ENCODE measurements around the gene FZD7. TPM values are rescaled to one million over a fixed set of nuclear protein-coding genes. Genes with fewer than 3 reads are reported as not detected.
A peak's percentile ranks its signal among the peaks of the same experiment; 100 is the strongest.

The FZD7 gene
- total and polyA plus RNA-seq, 9 of the 15 experiments (the other 6 are each of a cell fraction or from before 2014, with no cell fraction given), result 0.11 to 2.4 (median 0.69) TPM

- TF ChIP-seq, protein P1, sequence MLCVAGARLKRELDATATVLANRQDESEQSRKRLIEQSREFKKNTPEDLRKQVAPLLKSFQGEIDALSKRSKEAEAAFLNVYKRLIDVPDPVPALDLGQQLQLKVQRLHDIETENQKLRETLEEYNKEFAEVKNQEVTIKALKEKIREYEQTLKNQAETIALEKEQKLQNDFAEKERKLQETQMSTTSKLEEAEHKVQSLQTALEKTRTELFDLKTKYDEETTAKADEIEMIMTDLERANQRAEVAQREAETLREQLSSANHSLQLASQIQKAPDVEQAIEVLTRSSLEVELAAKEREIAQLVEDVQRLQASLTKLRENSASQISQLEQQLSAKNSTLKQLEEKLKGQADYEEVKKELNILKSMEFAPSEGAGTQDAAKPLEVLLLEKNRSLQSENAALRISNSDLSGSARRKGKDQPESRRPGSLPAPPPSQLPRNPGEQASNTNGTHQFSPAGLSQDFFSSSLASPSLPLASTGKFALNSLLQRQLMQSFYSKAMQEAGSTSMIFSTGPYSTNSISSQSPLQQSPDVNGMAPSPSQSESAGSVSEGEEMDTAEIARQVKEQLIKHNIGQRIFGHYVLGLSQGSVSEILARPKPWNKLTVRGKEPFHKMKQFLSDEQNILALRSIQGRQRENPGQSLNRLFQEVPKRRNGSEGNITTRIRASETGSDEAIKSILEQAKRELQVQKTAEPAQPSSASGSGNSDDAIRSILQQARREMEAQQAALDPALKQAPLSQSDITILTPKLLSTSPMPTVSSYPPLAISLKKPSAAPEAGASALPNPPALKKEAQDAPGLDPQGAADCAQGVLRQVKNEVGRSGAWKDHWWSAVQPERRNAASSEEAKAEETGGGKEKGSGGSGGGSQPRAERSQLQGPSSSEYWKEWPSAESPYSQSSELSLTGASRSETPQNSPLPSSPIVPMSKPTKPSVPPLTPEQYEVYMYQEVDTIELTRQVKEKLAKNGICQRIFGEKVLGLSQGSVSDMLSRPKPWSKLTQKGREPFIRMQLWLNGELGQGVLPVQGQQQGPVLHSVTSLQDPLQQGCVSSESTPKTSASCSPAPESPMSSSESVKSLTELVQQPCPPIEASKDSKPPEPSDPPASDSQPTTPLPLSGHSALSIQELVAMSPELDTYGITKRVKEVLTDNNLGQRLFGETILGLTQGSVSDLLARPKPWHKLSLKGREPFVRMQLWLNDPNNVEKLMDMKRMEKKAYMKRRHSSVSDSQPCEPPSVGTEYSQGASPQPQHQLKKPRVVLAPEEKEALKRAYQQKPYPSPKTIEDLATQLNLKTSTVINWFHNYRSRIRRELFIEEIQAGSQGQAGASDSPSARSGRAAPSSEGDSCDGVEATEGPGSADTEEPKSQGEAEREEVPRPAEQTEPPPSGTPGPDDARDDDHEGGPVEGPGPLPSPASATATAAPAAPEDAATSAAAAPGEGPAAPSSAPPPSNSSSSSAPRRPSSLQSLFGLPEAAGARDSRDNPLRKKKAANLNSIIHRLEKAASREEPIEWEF (CRISPR knock-in tag; IDR thresholded peaks at IDR 0.05), result no peak
- TF ChIP-seq HMGXB4 (CRISPR knock-in tag; IDR thresholded peaks at IDR 0.05) (no peak), KLF13 (tag; IDR thresholded peaks at IDR 0.05; ENCODE audit: borderline replicate concordance, low read depth) (no peak), HNRNPL (IDR thresholded peaks at IDR 0.05; ENCODE audit: low read depth, low read length) (0 out of 2 replicates have a peak, but pooled peaks have one; percentile 12), JUN (IDR thresholded peaks at IDR 0.05; ENCODE audit: borderline replicate concordance, low read depth, low read length) (no peak), JUN (CRISPR knock-in tag; IDR thresholded peaks at IDR 0.05; ENCODE audit: borderline replicate concordance) (no peak), ZFX (CRISPR knock-in tag; IDR thresholded peaks at IDR 0.05) (0 out of 2 replicates have a peak, but pooled peaks have one; percentile 2), ZNF79 (CRISPR knock-in tag; IDR thresholded peaks at IDR 0.05; ENCODE audit: low read depth) (no peak), GTF2E2 (tag; IDR thresholded peaks at IDR 0.05) (no peak)
- TF ChIP-seq, protein P2, sequence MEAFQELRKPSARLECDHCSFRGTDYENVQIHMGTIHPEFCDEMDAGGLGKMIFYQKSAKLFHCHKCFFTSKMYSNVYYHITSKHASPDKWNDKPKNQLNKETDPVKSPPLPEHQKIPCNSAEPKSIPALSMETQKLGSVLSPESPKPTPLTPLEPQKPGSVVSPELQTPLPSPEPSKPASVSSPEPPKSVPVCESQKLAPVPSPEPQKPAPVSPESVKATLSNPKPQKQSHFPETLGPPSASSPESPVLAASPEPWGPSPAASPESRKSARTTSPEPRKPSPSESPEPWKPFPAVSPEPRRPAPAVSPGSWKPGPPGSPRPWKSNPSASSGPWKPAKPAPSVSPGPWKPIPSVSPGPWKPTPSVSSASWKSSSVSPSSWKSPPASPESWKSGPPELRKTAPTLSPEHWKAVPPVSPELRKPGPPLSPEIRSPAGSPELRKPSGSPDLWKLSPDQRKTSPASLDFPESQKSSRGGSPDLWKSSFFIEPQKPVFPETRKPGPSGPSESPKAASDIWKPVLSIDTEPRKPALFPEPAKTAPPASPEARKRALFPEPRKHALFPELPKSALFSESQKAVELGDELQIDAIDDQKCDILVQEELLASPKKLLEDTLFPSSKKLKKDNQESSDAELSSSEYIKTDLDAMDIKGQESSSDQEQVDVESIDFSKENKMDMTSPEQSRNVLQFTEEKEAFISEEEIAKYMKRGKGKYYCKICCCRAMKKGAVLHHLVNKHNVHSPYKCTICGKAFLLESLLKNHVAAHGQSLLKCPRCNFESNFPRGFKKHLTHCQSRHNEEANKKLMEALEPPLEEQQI (IDR thresholded peaks at IDR 0.05), result no peak
- TF ChIP-seq, protein P3, sequence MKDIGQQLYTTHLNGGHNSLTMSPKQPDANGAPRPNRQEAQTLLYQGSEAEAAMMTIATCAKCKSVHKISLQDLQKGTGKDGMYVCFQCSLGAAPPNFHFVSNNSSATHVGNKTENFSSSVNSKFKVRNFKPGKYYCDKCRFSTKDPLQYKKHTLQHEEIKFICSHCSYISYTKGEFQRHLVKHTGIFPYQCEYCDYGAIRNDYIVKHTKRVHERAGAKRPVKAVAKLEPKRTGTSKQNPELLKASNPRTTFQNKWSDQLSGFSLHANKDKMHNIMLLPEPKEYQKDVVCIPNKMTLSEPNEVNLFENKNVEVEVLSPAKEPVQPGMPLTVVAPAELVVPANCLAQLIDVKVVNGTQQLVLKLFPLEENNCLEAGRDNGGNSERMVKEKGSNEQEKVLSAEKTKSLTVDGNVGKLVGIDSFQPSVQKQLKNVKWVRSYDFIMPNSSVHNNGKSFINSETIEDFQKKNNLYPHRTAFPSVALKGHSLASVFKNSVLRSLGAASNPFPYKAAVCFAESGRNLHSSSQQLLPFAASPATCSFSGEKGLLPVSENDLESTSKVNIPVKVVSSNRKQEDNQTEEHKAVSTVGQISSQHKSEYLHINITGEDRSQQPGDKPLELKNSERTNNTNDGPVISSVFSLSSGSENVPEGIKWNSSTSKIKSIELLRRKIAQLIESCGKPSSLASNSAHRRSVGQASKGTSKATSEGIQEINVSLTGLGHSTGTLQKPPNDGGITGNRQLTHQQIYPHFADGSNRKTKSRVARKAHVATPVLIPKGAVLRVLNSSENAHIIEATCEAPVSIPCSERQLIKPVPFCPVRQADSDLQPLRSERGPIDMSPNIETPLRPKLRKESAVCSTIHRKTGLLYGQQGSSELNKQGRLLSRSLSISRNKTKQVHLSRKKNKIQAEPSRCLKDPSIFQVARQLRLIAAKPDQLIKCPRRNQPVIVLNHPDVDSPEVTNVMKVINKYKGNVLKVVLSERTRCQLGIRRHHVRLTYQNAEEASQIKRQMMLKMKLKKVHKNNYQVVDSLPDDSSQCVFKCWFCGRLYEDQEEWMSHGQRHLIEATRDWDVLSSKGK (CRISPR knock-in tag; IDR thresholded peaks at IDR 0.05), result no peak
Measured at GRCh38 chr2:202034249-202035088, 814 bp downstream of the FZD7 start (continued).

Data from K562 (cell line).